ENCODE measurements around the gene COX5A. TPM values are rescaled to one million over a fixed set of nuclear protein-coding genes. Genes with fewer than 3 reads are reported as not detected.
"Not testable (repeated sequence)": the region's sequence is repeated elsewhere in the genome, so short reads cannot be mapped to it uniquely, and the experiment has no call there.

Gene COX5A
- total and polyA plus RNA-seq, 2 donors (not counting 1 experiment from before 2014, with no cell fraction given): 41.9 to 183 TPM

- no peaks in the 10 kb centered on the region for H3K4me1 ChIP-seq (ENCODE audit: control insufficient read depth, extremely low read depth, insufficient read depth, low read length)
- no peak overlapping the region for H3K27ac ChIP-seq (ENCODE audit: insufficient read depth, low read length)
- no peak overlapping the region for H3K4me3 ChIP-seq (replicated peaks in 1 of 4; ENCODE audit: control extremely low read depth in 1 of 4, insufficient read depth in 1 of 4, low read depth in 3 of 4, low read length in 4 of 4)
- no peak overlapping the region for H2AFZ ChIP-seq (ENCODE audit: low read length)
- no peaks in the 10 kb centered on the region for H3K27me3 ChIP-seq (ENCODE audit: control insufficient read depth, insufficient read depth, low read length)
- H3K9ac ChIP-seq (ENCODE audit: insufficient read depth, low read length): no peak overlapping the region
- no peaks in the 10 kb centered on the region for H3K36me3 ChIP-seq (ENCODE audit: control insufficient read depth, insufficient read depth, low read length)
- no peaks in the 10 kb centered on the region for H3K9me3 ChIP-seq (ENCODE audit: control insufficient read depth, insufficient read depth, low read depth, low read length)
- TF ChIP-seq CTCF (conservative IDR thresholded peaks at IDR 0.05 in 1 of 2, IDR thresholded peaks at IDR 0.05 in 1 of 2; ENCODE audit: low read depth in 1 of 2, low read length in 2 of 2) (no peak), EZH2 (IDR thresholded peaks at IDR 0.05; ENCODE audit: low read length, missing control alignments) (no peak)
- H4K20me1 ChIP-seq (ENCODE audit: control insufficient read depth, extremely low read depth, insufficient read depth, low read length): no peaks in the 10 kb centered on the region
- DNase-seq (ENCODE audit: low read depth in 2 of 2): peak in 1 of 2 donors; percentile 43
- no peaks in the 10 kb centered on the region for H3K79me2 ChIP-seq (ENCODE audit: control insufficient read depth, insufficient read depth, low read length)
- no peak overlapping the region for H3K4me2 ChIP-seq (ENCODE audit: extremely low read depth, insufficient read depth, low read length)
Measured at GRCh38 chr15:74920456-74920855, 17.4 kb downstream of the COX5A start.

GRCh38 chr15:74917676-74918075 lies 20.2 kb downstream of the COX5A start:
- Histone ChIP-seq H3K4me3 (replicated peaks in 1 of 4; ENCODE audit: control extremely low read depth in 1 of 4, insufficient read depth in 1 of 4, low read depth in 3 of 4, low read length in 4 of 4) (no peak overlapping the region), H3K36me3 (ENCODE audit: control insufficient read depth, insufficient read depth, low read length) (peaks cover 3% of the 10 kb centered on the region), H3K9ac (ENCODE audit: insufficient read depth, low read length) (no peak overlapping the region)

GRCh38 chr15:74913799-74914198 lies 24.1 kb downstream of the COX5A start:
- not testable (repeated sequence) for H3K27me3 ChIP-seq (ENCODE audit: control insufficient read depth, insufficient read depth, low read length); H3K79me2 ChIP-seq (ENCODE audit: control insufficient read depth, insufficient read depth, low read length); H3K9me3 ChIP-seq (ENCODE audit: control insufficient read depth, insufficient read depth, low read depth, low read length); H3K4me3 ChIP-seq (replicated peaks in 1 of 4; ENCODE audit: control extremely low read depth in 1 of 4, insufficient read depth in 1 of 4, low read depth in 3 of 4, low read length in 4 of 4); H4K20me1 ChIP-seq (ENCODE audit: control insufficient read depth, extremely low read depth, insufficient read depth, low read length); H3K4me2 ChIP-seq (ENCODE audit: extremely low read depth, insufficient read depth, low read length); H2AFZ ChIP-seq (ENCODE audit: low read length); H3K36me3 ChIP-seq (ENCODE audit: control insufficient read depth, insufficient read depth, low read length); H3K27ac ChIP-seq (ENCODE audit: insufficient read depth, low read length); H3K9ac ChIP-seq (ENCODE audit: insufficient read depth, low read length); H3K4me1 ChIP-seq (ENCODE audit: control insufficient read depth, extremely low read depth, insufficient read depth, low read length); DNase-seq (ENCODE audit: low read depth in 2 of 2)

More at GRCh38 chr15:74917676-74918075, 20.2 kb downstream of the COX5A start:
- H3K4me2 ChIP-seq (ENCODE audit: extremely low read depth, insufficient read depth, low read length): no peak overlapping the region
- H3K27me3 ChIP-seq (ENCODE audit: control insufficient read depth, insufficient read depth, low read length): no peaks in the 10 kb centered on the region
- no peaks in the 10 kb centered on the region for H4K20me1 ChIP-seq (ENCODE audit: control insufficient read depth, extremely low read depth, insufficient read depth, low read length)
- H3K79me2 ChIP-seq (ENCODE audit: control insufficient read depth, insufficient read depth, low read length): no peaks in the 10 kb centered on the region
- DNase-seq (ENCODE audit: low read depth in 2 of 2): peak; percentile 14 to 27
- H3K9me3 ChIP-seq (ENCODE audit: control insufficient read depth, insufficient read depth, low read depth, low read length): no peaks in the 10 kb centered on the region
- H2AFZ ChIP-seq (ENCODE audit: low read length): no peak overlapping the region
- no peak overlapping the region for H3K27ac ChIP-seq (ENCODE audit: insufficient read depth, low read length)
- TF ChIP-seq CTCF (conservative IDR thresholded peaks at IDR 0.05 in 1 of 2, IDR thresholded peaks at IDR 0.05 in 1 of 2; ENCODE audit: low read depth in 1 of 2, low read length in 2 of 2) (no peak), EZH2 (IDR thresholded peaks at IDR 0.05; ENCODE audit: low read length, missing control alignments) (no peak)
- H3K4me1 ChIP-seq (ENCODE audit: control insufficient read depth, extremely low read depth, insufficient read depth, low read length): no peaks in the 10 kb centered on the region

Data from fibroblast of lung (primary cell).